Measurements from ENCODE around the gene POLR2F. TPM values are rescaled to one million over a fixed set of nuclear protein-coding genes. Genes with fewer than 3 reads are reported as not detected.

Gene POLR2F
- total RNA-seq, 2 donors from 2014 or later, result 43.8 to 119 TPM

DNA sequence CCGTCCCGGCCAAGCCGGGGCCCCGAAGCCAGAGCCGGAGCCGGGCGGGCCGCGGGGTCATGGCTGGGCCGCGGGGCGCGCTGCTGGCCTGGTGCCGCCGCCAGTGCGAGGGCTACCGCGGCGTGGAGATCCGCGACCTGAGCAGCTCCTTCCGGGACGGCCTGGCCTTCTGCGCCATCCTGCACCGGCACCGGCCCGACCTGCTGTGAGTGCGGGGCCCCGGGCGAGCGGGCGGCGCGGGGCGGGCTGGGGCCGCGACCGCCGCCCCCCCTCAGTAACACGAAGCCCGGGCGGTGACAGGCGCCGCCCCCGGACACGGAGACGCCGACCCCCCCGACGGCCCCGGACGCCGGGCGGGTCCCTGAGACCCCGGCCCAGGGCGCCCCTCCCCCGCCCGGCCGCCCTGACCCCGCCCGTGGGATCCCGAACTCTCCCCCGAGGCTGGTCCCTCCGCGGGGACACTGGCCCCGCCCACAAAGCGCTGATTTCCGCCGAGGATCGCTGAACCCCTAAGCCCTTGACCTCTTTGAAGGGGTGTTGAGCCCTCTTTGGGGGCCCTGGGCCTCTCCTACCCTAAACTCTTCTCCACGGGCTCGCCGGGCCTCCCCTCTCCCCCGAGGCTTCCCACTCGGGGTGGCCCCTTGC is 47.0 kb upstream of the POLR2F start:
- Histone ChIP-seq H3K27me3 (no peaks in the 10 kb centered on the region), H3K4me3 (peak overlapping the region; percentile 54 to 62), H3K27ac (peak overlapping the region; percentile 25 to 79 (median 78)), H3K9me3 (no peaks in the 10 kb centered on the region), H3K36me3 (replicated peaks in 1 of 2; ENCODE audit: insufficient read depth in 1 of 2, low read depth in 2 of 2) (no peaks in the 10 kb centered on the region), H3K4me1 (peaks cover 29% of the 10 kb centered on the region)
- intact Hi-C loops (cut with DNase I), result no loop called here
- peak; percentile 39 for ATAC-seq
- no peak for TF ChIP-seq POLR2A (IDR thresholded peaks at IDR 0.05)
- TF ChIP-seq, protein P1, sequence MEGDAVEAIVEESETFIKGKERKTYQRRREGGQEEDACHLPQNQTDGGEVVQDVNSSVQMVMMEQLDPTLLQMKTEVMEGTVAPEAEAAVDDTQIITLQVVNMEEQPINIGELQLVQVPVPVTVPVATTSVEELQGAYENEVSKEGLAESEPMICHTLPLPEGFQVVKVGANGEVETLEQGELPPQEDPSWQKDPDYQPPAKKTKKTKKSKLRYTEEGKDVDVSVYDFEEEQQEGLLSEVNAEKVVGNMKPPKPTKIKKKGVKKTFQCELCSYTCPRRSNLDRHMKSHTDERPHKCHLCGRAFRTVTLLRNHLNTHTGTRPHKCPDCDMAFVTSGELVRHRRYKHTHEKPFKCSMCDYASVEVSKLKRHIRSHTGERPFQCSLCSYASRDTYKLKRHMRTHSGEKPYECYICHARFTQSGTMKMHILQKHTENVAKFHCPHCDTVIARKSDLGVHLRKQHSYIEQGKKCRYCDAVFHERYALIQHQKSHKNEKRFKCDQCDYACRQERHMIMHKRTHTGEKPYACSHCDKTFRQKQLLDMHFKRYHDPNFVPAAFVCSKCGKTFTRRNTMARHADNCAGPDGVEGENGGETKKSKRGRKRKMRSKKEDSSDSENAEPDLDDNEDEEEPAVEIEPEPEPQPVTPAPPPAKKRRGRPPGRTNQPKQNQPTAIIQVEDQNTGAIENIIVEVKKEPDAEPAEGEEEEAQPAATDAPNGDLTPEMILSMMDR (IDR thresholded peaks at IDR 0.05), result peak in 1 of 7 experiments; percentile 1
- peak in 1 of 4 donors; percentile 31 for DNase-seq
- WGBS, 2 donors, result 0% methylated on average over 10 of the region's 75 CpGs

GRCh38 chr22:37907036-37907954 is 46.2 kb upstream of the POLR2F start:
- WGBS, 2 donors, result 21 to 22% methylated on average over 11 to 19 of the region's 19 CpGs
- DNase-seq, result peak in 1 of 4 donors; percentile 31
- TF ChIP-seq, protein P1 (IDR thresholded peaks at IDR 0.05), result no peak
- TF ChIP-seq POLR2A (IDR thresholded peaks at IDR 0.05), result peak in 1 of 3 donors; percentile 15
- Histone ChIP-seq H3K9me3 (no peaks in the 10 kb centered on the region), H3K4me3 (peak overlapping the region; percentile 54 to 62), H3K27ac (peak overlapping the region in 3 of 4 donors; percentile 77 to 79 (median 78)), H3K27me3 (no peaks in the 10 kb centered on the region), H3K36me3 (replicated peaks in 1 of 2; ENCODE audit: insufficient read depth in 1 of 2, low read depth in 2 of 2) (peaks cover 0 to 1% of the 10 kb centered on the region in 2 donors), H3K4me1 (peaks cover 33% of the 10 kb centered on the region)
- no peak for ATAC-seq
- intact Hi-C loops (cut with DNase I), result no loop called here

- no peak overlapping the region for H3K27ac ChIP-seq
Observed at GRCh38 chr22:37909766-37910165, 43.7 kb upstream of the POLR2F start.

DNA sequence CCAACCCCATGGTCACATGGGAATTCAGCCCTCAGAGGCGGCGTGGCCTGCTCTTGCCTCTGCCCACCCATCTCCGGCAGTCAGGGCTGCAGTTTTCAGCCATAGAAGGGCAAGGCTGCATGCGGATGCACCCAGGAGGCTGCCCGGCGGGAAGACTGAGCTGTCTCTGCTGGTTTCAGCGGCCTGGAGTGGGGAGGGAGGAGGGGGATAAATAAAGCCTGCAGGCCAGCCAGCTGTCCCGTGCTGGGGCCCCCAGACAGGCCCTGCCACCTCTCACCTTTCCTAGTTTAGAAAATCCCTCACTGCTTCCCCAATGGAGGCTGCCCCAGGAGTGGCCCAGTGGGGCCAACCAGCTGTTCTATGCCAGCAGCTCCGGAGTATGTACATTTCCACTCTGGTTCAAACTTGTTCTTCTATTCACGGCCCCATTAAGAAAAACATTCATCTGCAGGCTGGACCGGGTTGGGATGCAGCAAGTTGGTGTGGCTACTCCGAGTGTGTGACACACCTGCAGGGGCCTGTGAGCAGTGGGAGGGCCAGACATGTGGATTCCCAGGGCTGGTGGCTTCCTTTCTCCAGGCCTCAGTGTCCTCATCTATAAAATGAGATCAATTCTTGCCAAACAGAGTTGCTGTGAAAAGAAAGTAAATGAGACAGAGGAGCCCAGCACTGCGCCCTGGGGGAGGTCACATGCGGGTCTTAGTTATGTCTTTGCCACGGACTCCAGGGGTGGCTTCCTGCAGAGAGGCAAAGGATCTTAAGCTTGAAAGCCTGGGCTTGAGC is 42.4 kb upstream of the POLR2F start:
- intact Hi-C loops (cut with DNase I), result no loop called here
- no peaks in the 10 kb centered on the region for H3K27me3 ChIP-seq
- no peaks in the 10 kb centered on the region for H3K9me3 ChIP-seq
- H3K36me3 ChIP-seq (replicated peaks in 1 of 2; ENCODE audit: insufficient read depth in 1 of 2, low read depth in 2 of 2), result peaks cover 0 to 5% of the 10 kb centered on the region in 2 donors
- 61 to 77% methylated on average over 7 to 15 of the region's 15 CpGs for WGBS, 2 donors
- DNase-seq (no peak), ATAC-seq (no peak)
- TF ChIP-seq POLR2A (IDR thresholded peaks at IDR 0.05), result no peak
- TF ChIP-seq, protein P1 (IDR thresholded peaks at IDR 0.05), result no peak
- H3K27ac ChIP-seq, result no peak overlapping the region
- H3K4me1 ChIP-seq, result peaks cover 19% of the 10 kb centered on the region
- H3K4me3 ChIP-seq, result no peak overlapping the region

More at GRCh38 chr22:37909766-37910165, 43.7 kb upstream of the POLR2F start:
- H3K36me3 ChIP-seq (replicated peaks in 1 of 2; ENCODE audit: insufficient read depth in 1 of 2, low read depth in 2 of 2), result peaks cover 0 to 2% of the 10 kb centered on the region in 2 donors
- H3K27me3 ChIP-seq, result no peaks in the 10 kb centered on the region
- H3K4me3 ChIP-seq, result no peak overlapping the region
- ATAC-seq, result no peak
- peaks cover 30% of the 10 kb centered on the region for H3K4me1 ChIP-seq
- intact Hi-C loops (cut with DNase I), result no loop called here
- TF ChIP-seq, protein P1 (IDR thresholded peaks at IDR 0.05), result no peak
- no peak for TF ChIP-seq POLR2A (IDR thresholded peaks at IDR 0.05)
- 84 to 94% methylated on average over 7 of the region's 7 CpGs for WGBS, 2 donors
- H3K9me3 ChIP-seq, result no peaks in the 10 kb centered on the region
- no peak for DNase-seq

Data from body of pancreas (tissue), 4 donors.